Lung (tissue), 12 donors: ENCODE results near the gene CDH24. TPM values are rescaled to one million over a fixed set of nuclear protein-coding genes. Genes with fewer than 3 reads are reported as not detected.

Experiments
- ATAC-seq: fragments of 200-7000 bp; cut with Tn5 transposase; one replicate; pipeline ENCODE4 v1.9.1; 2020; ENCODE audit warnings: moderate number of reproducible peaks; ENCODE audit not compliant: insufficient read depth, low FRiP score
- DNase-seq, 3 donors: peaks; one replicate each; pipeline ENCODE4 v3.0.0-alpha.2; 2013 to 2017
- H3K27ac ChIP-seq, 2 donors: one replicate each; pipeline ENCODE4 v1.5.1; 2013; ENCODE audit warnings: mild to moderate bottlenecking in 2 of 2, moderate library complexity in 2 of 2, control low read depth in 1 of 2, inconsistent platforms in 1 of 2, low read depth in 1 of 2, low read length in 1 of 2
- H3K27me3 ChIP-seq, 3 donors: one replicate each; pipeline ENCODE4 v1.5.1; 2013; ENCODE audit warnings: low read length in 2 of 3; ENCODE audit not compliant: control insufficient read depth in 3 of 3, insufficient read depth in 3 of 3
- H3K36me3 ChIP-seq, 4 donors: one replicate each; pipeline ENCODE4 v1.5.1; 2013; ENCODE audit warnings: low read length in 4 of 4, mild to moderate bottlenecking in 1 of 4, moderate library complexity in 1 of 4; ENCODE audit not compliant: control insufficient read depth in 4 of 4, insufficient read depth in 4 of 4
- H3K4me1 ChIP-seq, 5 donors: one replicate each; pipeline ENCODE4 v1.5.1; 2013; ENCODE audit warnings: low read length in 5 of 5, mild to moderate bottlenecking in 2 of 5, moderate library complexity in 1 of 5; ENCODE audit not compliant: control insufficient read depth in 5 of 5, insufficient read depth in 5 of 5
- H3K4me3 ChIP-seq: one replicate; pipeline ENCODE4 v1.5.1; 2013; ENCODE audit warnings: mild to moderate bottlenecking, control low read depth, moderate library complexity
- H3K9ac ChIP-seq, 2 donors: one replicate each; pipeline ENCODE4 v1.5.1; 2013; ENCODE audit warnings: low read length in 2 of 2, control low read depth in 1 of 2; ENCODE audit not compliant: insufficient read depth in 1 of 2
- H3K9me3 ChIP-seq, 4 donors: one replicate each; pipeline ENCODE4 v1.5.1; 2013; ENCODE audit warnings: low read length in 3 of 4, mild to moderate bottlenecking in 1 of 4, moderate library complexity in 1 of 4; ENCODE audit not compliant: control insufficient read depth in 4 of 4, insufficient read depth in 3 of 4
- WGBS, 2 donors: extraction: QIAGEN DNeasy Blood & Tissue Kit; methylation state at CpG; one replicate each; pipeline ENCODE4 v1.1.7; 2013; 5-methylcytosine and 5-hydroxymethylcytosine counted together
- polyA plus RNA-seq, 2 donors: library from polyadenylated mRNA; stranded (reverse); fragments of 200-250 nt; gene quantifications; one replicate each; pipeline ENCODE4 v1.2.1, GENCODE V29; 2013
- total RNA-seq, 2 donors: library from RNA; depleted of rRNA in 1 of 2; stranded (reverse); fragments of >200 nt in 1 of 2; gene quantifications; one replicate each; pipeline ENCODE4 v1.2.1, GENCODE V29; 2014 to 2021
- TF ChIP-seq, protein P1 (sequence below): IDR thresholded peaks from 2 replicates; pipeline ENCODE4 v1.5.1; 2012; ENCODE audit warnings: mild to moderate bottlenecking; ENCODE audit errors: control extremely low read depth, extremely low read depth
- donor health status: control.
- donor health status: control.
- donor health status: Bipolar disorder and iron deficiency.
- donor health status: healthy.
- donor health status: DM: yes; HTN: yes; CAD: no.

CDH24 gene
- total and polyA plus RNA-seq, 4 donors: 2.0 to 4.8 (median 4.4) TPM

DNA sequence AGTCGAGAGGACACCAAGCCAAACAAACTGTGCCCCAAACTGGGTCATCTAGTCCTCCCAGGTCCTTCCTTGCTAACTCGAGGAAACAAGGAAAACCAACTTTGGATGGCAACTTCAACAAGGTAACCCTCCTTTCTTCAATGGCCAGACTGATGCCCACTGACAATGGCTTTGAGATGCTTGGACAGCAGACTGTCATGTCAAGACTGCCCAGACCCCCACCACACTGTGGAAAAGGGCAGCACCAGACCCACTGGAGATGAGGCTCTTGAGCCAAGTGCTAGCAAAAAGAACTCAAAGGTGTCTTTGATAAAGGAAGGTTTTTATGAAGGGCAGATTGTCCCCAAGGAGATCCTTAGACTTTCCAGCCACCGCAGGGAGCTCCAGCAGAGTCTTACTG lies 9.0 kb upstream of the CDH24 start:
- H3K9me3 ChIP-seq: no peaks in the 10 kb centered on the region
- WGBS, 2 donors: 87 to 89% methylated on average over 3 of the region's 3 CpGs
- DNase-seq (peak in 1 of 3 donors; percentile 8), ATAC-seq (no peak)
- peaks cover 2 to 32% (median 14%) of the 10 kb centered on the region in 5 donors for H3K4me1 ChIP-seq
- H3K4me3 ChIP-seq: no peak overlapping the region
- H3K36me3 ChIP-seq: peaks cover 28 to 58% (median 53%) of the 10 kb centered on the region in 4 donors
- H3K27me3 ChIP-seq: no peaks in the 10 kb centered on the region
- no peak overlapping the region for H3K9ac ChIP-seq
- H3K27ac ChIP-seq: no peak overlapping the region
- TF ChIP-seq, protein P1, sequence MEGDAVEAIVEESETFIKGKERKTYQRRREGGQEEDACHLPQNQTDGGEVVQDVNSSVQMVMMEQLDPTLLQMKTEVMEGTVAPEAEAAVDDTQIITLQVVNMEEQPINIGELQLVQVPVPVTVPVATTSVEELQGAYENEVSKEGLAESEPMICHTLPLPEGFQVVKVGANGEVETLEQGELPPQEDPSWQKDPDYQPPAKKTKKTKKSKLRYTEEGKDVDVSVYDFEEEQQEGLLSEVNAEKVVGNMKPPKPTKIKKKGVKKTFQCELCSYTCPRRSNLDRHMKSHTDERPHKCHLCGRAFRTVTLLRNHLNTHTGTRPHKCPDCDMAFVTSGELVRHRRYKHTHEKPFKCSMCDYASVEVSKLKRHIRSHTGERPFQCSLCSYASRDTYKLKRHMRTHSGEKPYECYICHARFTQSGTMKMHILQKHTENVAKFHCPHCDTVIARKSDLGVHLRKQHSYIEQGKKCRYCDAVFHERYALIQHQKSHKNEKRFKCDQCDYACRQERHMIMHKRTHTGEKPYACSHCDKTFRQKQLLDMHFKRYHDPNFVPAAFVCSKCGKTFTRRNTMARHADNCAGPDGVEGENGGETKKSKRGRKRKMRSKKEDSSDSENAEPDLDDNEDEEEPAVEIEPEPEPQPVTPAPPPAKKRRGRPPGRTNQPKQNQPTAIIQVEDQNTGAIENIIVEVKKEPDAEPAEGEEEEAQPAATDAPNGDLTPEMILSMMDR: no peak

- Histone ChIP-seq H3K4me1 (peaks cover 2 to 13% (median 6%) of the 10 kb centered on the region in 5 donors), H3K4me3 (no peak overlapping the region), H3K9me3 (no peaks in the 10 kb centered on the region), H3K9ac (no peak overlapping the region), H3K27me3 (no peaks in the 10 kb centered on the region), H3K36me3 (peaks cover 28 to 67% (median 63%) of the 10 kb centered on the region in 4 donors), H3K27ac (no peak overlapping the region)
- ATAC-seq: no peak
- TF ChIP-seq, protein P1: no peak
- WGBS, 2 donors: 90 to 92% methylated on average over 5 of the region's 5 CpGs
- DNase-seq: peak in 1 of 3 donors; percentile 4
Observed at GRCh38 chr14:23063601-23064000, 6.3 kb upstream of the CDH24 start.

DNA sequence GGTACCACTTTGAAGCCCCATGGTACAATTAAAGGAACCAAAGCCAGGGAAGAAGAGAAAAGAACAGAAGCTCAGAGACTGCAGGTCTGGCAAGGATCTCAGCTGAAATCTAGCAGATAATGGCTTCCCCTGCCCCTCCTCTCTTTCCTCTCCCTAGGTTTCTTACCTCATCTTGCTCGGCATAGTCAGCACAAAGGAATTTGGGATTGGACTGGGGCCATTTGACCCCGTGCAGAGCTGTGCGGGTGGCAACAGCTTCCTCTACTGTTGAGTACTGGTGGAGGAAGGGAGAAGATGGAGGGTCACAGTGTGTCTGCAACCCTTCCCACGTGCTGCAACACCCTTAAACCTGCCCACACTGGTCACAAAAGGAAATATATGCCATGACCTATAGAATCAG lies 4.7 kb upstream of the CDH24 start:
- H3K36me3 ChIP-seq: peaks cover 22 to 53% (median 51%) of the 10 kb centered on the region in 4 donors
- peak; percentile 63 to 72 (median 70) for DNase-seq
- H3K4me3 ChIP-seq: no peak overlapping the region
- H3K4me1 ChIP-seq: peaks cover 2 to 9% (median 6%) of the 10 kb centered on the region in 5 donors
- peak overlapping the region in 1 of 2 donors; percentile 30 for H3K27ac ChIP-seq
- H3K9ac ChIP-seq: no peak overlapping the region
- TF ChIP-seq, protein P1: no peak
- H3K27me3 ChIP-seq: no peaks in the 10 kb centered on the region
- 16 to 25% methylated on average over 4 of the region's 4 CpGs for WGBS, 2 donors
- peak; percentile 50 for ATAC-seq
- H3K9me3 ChIP-seq: no peaks in the 10 kb centered on the region
